ENCODE data around the gene GPRIN3.
A peak's percentile ranks its signal among the peaks of the same experiment; 100 is the strongest.

GPRIN3 gene
- total RNA-seq, result 92.0 to 139 reads per million in 2 donors

GRCh38 chr4:89307446-89308160 is at the start of gene GPRIN3:
GPRIN3 (minus strand) TSS chr4:89307800; CDS start chr4:89250110, 57,690 bp downstream.
- DNase-seq, result peak; percentile 37

GRCh38 chr4:89357340-89357739 is 49.7 kb upstream of the GPRIN3 start:
- no peak for DNase-seq

- DNase-seq, result no peak
Measured at GRCh38 chr4:89356086-89356485, 48.5 kb upstream of the GPRIN3 start.

GRCh38 chr4:89353514-89353913 is 45.9 kb upstream of the GPRIN3 start:
- DNase-seq, result no peak

- no peak for DNase-seq
Measured at GRCh38 chr4:89352541-89352940, 44.9 kb upstream of the GPRIN3 start.

GRCh38 chr4:89351201-89351600 is 43.6 kb upstream of the GPRIN3 start:
- no peak for DNase-seq

- no peak for DNase-seq
Measured at GRCh38 chr4:89347363-89348025, 39.9 kb upstream of the GPRIN3 start.

GRCh38 chr4:89344571-89344970 is 37.0 kb upstream of the GPRIN3 start:
- DNase-seq, result no peak

- DNase-seq, result no peak
Measured at GRCh38 chr4:89338206-89338605, 30.6 kb upstream of the GPRIN3 start.

GRCh38 chr4:89337681-89338080 is 30.1 kb upstream of the GPRIN3 start:
- DNase-seq, result no peak

- no peak for DNase-seq
Measured at GRCh38 chr4:89336818-89337420, 29.3 kb upstream of the GPRIN3 start.

GRCh38 chr4:89334830-89335229 is 27.2 kb upstream of the GPRIN3 start:
- DNase-seq, result no peak

- no peak for DNase-seq
Measured at GRCh38 chr4:89334311-89334710, 26.7 kb upstream of the GPRIN3 start.

GRCh38 chr4:89331686-89332544 is 24.3 kb upstream of the GPRIN3 start:
- no peak for DNase-seq

GRCh38 chr4:89331197-89331596 is 23.6 kb upstream of the GPRIN3 start:
- DNase-seq, result no peak

GRCh38 chr4:89329280-89329679 is 21.7 kb upstream of the GPRIN3 start:
- DNase-seq, result no peak

GRCh38 chr4:89324671-89325070 is 17.1 kb upstream of the GPRIN3 start:
- DNase-seq, result no peak

- DNase-seq, result no peak
Measured at GRCh38 chr4:89322671-89323070, 15.1 kb upstream of the GPRIN3 start.

GRCh38 chr4:89319756-89320155 is 12.2 kb upstream of the GPRIN3 start:
- no peak for DNase-seq

- DNase-seq, result no peak
Measured at GRCh38 chr4:89316931-89317366, 9.3 kb upstream of the GPRIN3 start.

- DNase-seq, result no peak
Measured at GRCh38 chr4:89316211-89316610, 8.6 kb upstream of the GPRIN3 start.

GRCh38 chr4:89314291-89314690 is 6.7 kb upstream of the GPRIN3 start:
- DNase-seq, result no peak

- DNase-seq, result no peak
Measured at GRCh38 chr4:89312066-89312465, 4.5 kb upstream of the GPRIN3 start.

Measured in activated gamma-delta T cell (primary cell).